Neural cell (in vitro differentiated cells): ENCODE measurements around the gene AP3S2. TPM values are rescaled to one million over a fixed set of nuclear protein-coding genes. Genes with fewer than 3 reads are reported as not detected.

Experiments
- H2AFZ ChIP-seq: fragments of 200-600, 300-800 bp; sonication (generic), shearing (Covaris generic); 2 replicates; pipeline ENCODE4 v1.6.0; 2014; ENCODE audit warnings: low read depth, mild to moderate bottlenecking, antibody characterized with exemption, low read length, moderate library complexity
- H3F3A ChIP-seq: fragments of 200-600 bp; shearing (Covaris generic); 2 replicates; pipeline ENCODE4 v1.6.1; 2016; ENCODE audit warnings: mild to moderate bottlenecking, moderate library complexity, mixed read lengths, antibody characterized with exemption, low read length; ENCODE audit not compliant: insufficient read depth, poor library complexity, severe bottlenecking
- H3K27ac ChIP-seq: fragments of 200-600, 300-800 bp; sonication (generic), shearing (Covaris generic); 2 replicates; pipeline ENCODE4 v1.5.1; 2014; ENCODE audit warnings: mild to moderate bottlenecking, low read length, moderate library complexity
- H3K27me3 ChIP-seq: fragments of 300-800, 200-600 bp; sonication (generic), shearing (Covaris generic); 2 replicates; pipeline ENCODE4 v1.6.0; 2014; ENCODE audit warnings: mild to moderate bottlenecking, low read depth, low read length, moderate library complexity; ENCODE audit not compliant: insufficient read depth
- H3K36me3 ChIP-seq: fragments of 300-800, 200-600 bp; sonication (generic), shearing (Covaris generic); 2 replicates; pipeline ENCODE4 v1.5.1; 2014; ENCODE audit warnings: mild to moderate bottlenecking, antibody characterized with exemption, low read length, moderate library complexity; ENCODE audit not compliant: insufficient read depth
- H3K4me2 ChIP-seq: fragments of 300-800, 200-600 bp; sonication (generic), shearing (Covaris generic); 2 replicates; pipeline ENCODE4 v1.6.0; 2014; ENCODE audit warnings: mild to moderate bottlenecking, low read length
- H3K4me3 ChIP-seq: fragments of 300-800, 200-600 bp; sonication (generic), shearing (Covaris generic); 2 replicates; pipeline ENCODE4 v1.5.1; 2014; ENCODE audit warnings: mild to moderate bottlenecking, low read length, moderate library complexity
- H3K79me2 ChIP-seq: fragments of 200-600 bp; shearing (Covaris generic); replicated peaks from 2 replicates; pipeline ENCODE4 v1.6.0; 2014; ENCODE audit warnings: mild to moderate bottlenecking, low read length, moderate library complexity; ENCODE audit not compliant: insufficient read depth
- H3K9ac ChIP-seq: fragments of 300-800, 200-600 bp; sonication (generic), shearing (Covaris generic); 2 replicates; pipeline ENCODE4 v1.6.1; 2016; ENCODE audit warnings: mild to moderate bottlenecking, low read length, mixed read lengths
- H3K9me2 ChIP-seq: fragments of 200-600 bp; shearing (Covaris generic); 2 replicates; pipeline ENCODE4 v1.6.1; 2016; ENCODE audit warnings: mild to moderate bottlenecking, low read length, mixed read lengths; ENCODE audit not compliant: insufficient read depth
- H3K9me3 ChIP-seq: fragments of 200-600, 300-800 bp; sonication (generic), shearing (Covaris generic); 2 replicates; pipeline ENCODE4 v1.6.1; 2016; ENCODE audit warnings: mild to moderate bottlenecking, mixed run types, low read length, moderate library complexity, mixed read lengths
- H4K20me1 ChIP-seq: fragments of 200-600 bp; shearing (Covaris generic); 2 replicates; pipeline ENCODE4 v1.6.1; 2016; ENCODE audit warnings: mild to moderate bottlenecking, mixed run types; ENCODE audit not compliant: insufficient read depth
- CTCF ChIP-seq: fragments of 450-650 bp; IDR thresholded peaks from 2 replicates; pipeline ENCODE4 v1.5.1; 2014; ENCODE audit warnings: antibody characterized with exemption, mild to moderate bottlenecking, moderate library complexity; ENCODE audit not compliant: poor library complexity, severe bottlenecking
- EP300 ChIP-seq: fragments of 450-650 bp; conservative IDR thresholded peaks from 2 replicates; pipeline ENCODE4 v1.6.1; 2014; ENCODE audit warnings: antibody characterized with exemption, mild to moderate bottlenecking, moderate library complexity; ENCODE audit not compliant: poor library complexity, severe bottlenecking
- EZH2 ChIP-seq: fragments of 200-600, 300-800 bp; shearing (Covaris generic), sonication (generic); IDR thresholded peaks from 2 replicates; pipeline ENCODE4 v1.6.1; 2014; ENCODE audit warnings: antibody characterized with exemption, low read length, borderline replicate concordance, mild to moderate bottlenecking; ENCODE audit not compliant: insufficient read depth, poor library complexity, severe bottlenecking
- MXI1 ChIP-seq: fragments of 450-650 bp; conservative IDR thresholded peaks from 2 replicates; pipeline ENCODE4 v1.6.1; 2014; ENCODE audit warnings: antibody characterized with exemption, mild to moderate bottlenecking; ENCODE audit not compliant: poor library complexity, severe bottlenecking
- POLR2AphosphoS5 ChIP-seq: IDR thresholded peaks from 2 replicates; pipeline ENCODE4 v1.6.1; 2012
- RAD21 ChIP-seq: fragments of 450-650 bp; conservative IDR thresholded peaks from 2 replicates; pipeline ENCODE4 v1.6.1; 2014; ENCODE audit warnings: antibody characterized with exemption, mild to moderate bottlenecking, moderate library complexity
- REST ChIP-seq: IDR thresholded peaks from 2 replicates; pipeline ENCODE4 v1.6.1; 2012; ENCODE audit warnings: borderline replicate concordance
- SMC3 ChIP-seq: fragments of 450-650 bp; conservative IDR thresholded peaks from 2 replicates; pipeline ENCODE4 v1.6.1; 2014; ENCODE audit warnings: antibody characterized with exemption, mild to moderate bottlenecking, moderate library complexity; ENCODE audit not compliant: poor library complexity
- TAF1 ChIP-seq: IDR thresholded peaks from 2 replicates; pipeline ENCODE4 v1.6.1; 2012; ENCODE audit warnings: low read depth
- polyA plus RNA-seq: library from polyadenylated mRNA; depleted of rRNA; stranded (reverse); fragments of >200 nt; gene quantifications from 2 replicates; pipeline ENCODE4 v1.2.3, GENCODE V29; 2014

The AP3S2 gene
- polyA plus RNA-seq, 1 donor from 2014 or later, result 47.6 TPM

GRCh38 chr15:89851673-89852341, 42.0 kb downstream of the AP3S2 start:
- Histone ChIP-seq H3K9me2 (no peaks in the 10 kb centered on the region), H3K36me3 (peaks cover 8% of the 10 kb centered on the region), H3K27ac (no peak overlapping the region), H3K4me2 (no peak overlapping the region), H3F3A (no peaks in the 10 kb centered on the region), H4K20me1 (no peaks in the 10 kb centered on the region), H3K27me3 (no peaks in the 10 kb centered on the region), H3K9ac (no peak overlapping the region), H3K79me2 (no peaks in the 10 kb centered on the region), H2AFZ (no peak overlapping the region), H3K4me3 (no peak overlapping the region), H3K9me3 (no peaks in the 10 kb centered on the region)
- TF ChIP-seq POLR2AphosphoS5 (no peak), EP300 (no peak), RAD21 (no peak), CTCF (no peak), MXI1 (no peak), REST (no peak), TAF1 (no peak), SMC3 (no peak), EZH2 (no peak)

DNA sequence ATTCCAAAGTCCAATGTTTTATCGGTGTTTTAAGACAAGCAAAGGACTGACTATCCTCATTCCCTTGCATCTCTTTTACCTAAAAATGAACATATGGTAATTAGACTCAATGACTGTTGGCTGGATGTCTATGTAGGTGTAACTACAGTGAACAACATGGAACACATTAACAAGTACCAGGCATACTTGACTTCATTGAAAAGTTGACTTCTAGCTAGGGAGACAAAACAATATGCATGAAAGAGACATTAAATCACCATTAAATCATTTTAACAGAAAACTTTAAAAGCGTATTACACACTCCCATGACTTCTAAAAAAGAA, 44.9 kb downstream of the AP3S2 start:
- Histone ChIP-seq H3K79me2 (no peaks in the 10 kb centered on the region), H3F3A (no peaks in the 10 kb centered on the region), H3K27ac (no peak overlapping the region), H4K20me1 (no peaks in the 10 kb centered on the region), H2AFZ (no peak overlapping the region), H3K4me3 (no peak overlapping the region), H3K9me3 (no peaks in the 10 kb centered on the region), H3K36me3 (peaks cover 8% of the 10 kb centered on the region), H3K4me2 (no peak overlapping the region), H3K9ac (no peak overlapping the region), H3K9me2 (no peaks in the 10 kb centered on the region), H3K27me3 (no peaks in the 10 kb centered on the region)
- TF ChIP-seq RAD21 (no peak), REST (no peak), TAF1 (no peak), EZH2 (no peak), POLR2AphosphoS5 (no peak), SMC3 (no peak), CTCF (no peak), MXI1 (no peak), EP300 (no peak)
